ENCODE measurements around the gene ATM.

DNA sequence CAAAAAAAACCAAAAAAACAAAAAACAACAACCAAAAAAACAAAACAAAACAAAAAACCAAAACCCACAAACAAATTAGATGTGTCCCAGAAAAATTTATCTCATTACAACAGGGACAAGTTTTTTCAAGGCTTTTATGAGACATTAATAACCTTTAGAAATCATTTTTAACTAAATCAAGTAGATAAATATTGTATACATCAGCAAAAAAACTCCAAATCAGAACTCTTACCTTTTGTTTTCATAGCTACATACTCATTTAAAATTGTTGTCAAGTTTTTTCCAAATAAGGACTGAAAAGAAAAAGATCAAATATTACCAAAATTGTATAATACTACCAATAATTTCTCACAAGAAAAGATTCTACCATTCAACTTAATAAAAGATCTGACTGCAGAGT, 29.1 kb upstream of the ATM start:
- TF ChIP-seq EP300 (IDR thresholded peaks at IDR 0.05; ENCODE audit: borderline replicate concordance in 1 of 2, control insufficient read depth in 1 of 2, low read depth in 2 of 2, low read length in 2 of 2) (no peak), POLR2A (IDR thresholded peaks at IDR 0.05; ENCODE audit: low read depth, low read length) (no peak), SUZ12 (IDR thresholded peaks at IDR 0.05; ENCODE audit: unreplicated experiment) (no peak), RAD21 (IDR thresholded peaks at IDR 0.05; ENCODE audit: insufficient read depth, low read depth, low read length) (no peak), TAF1 (IDR thresholded peaks at IDR 0.05; ENCODE audit: borderline replicate concordance, low read depth, low read length) (no peak), YBX1 (IDR thresholded peaks at IDR 0.05) (no peak), NBN (IDR thresholded peaks at IDR 0.05) (no peak)
- TF ChIP-seq, protein P1, sequence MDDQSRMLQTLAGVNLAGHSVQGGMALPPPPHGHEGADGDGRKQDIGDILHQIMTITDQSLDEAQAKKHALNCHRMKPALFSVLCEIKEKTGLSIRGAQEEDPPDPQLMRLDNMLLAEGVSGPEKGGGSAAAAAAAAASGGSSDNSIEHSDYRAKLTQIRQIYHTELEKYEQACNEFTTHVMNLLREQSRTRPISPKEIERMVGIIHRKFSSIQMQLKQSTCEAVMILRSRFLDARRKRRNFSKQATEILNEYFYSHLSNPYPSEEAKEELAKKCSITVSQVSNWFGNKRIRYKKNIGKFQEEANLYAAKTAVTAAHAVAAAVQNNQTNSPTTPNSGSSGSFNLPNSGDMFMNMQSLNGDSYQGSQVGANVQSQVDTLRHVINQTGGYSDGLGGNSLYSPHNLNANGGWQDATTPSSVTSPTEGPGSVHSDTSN (IDR thresholded peaks at IDR 0.05; ENCODE audit: insufficient replicate concordance, low read depth, low read length): no peak
- TF ChIP-seq, protein P2, sequence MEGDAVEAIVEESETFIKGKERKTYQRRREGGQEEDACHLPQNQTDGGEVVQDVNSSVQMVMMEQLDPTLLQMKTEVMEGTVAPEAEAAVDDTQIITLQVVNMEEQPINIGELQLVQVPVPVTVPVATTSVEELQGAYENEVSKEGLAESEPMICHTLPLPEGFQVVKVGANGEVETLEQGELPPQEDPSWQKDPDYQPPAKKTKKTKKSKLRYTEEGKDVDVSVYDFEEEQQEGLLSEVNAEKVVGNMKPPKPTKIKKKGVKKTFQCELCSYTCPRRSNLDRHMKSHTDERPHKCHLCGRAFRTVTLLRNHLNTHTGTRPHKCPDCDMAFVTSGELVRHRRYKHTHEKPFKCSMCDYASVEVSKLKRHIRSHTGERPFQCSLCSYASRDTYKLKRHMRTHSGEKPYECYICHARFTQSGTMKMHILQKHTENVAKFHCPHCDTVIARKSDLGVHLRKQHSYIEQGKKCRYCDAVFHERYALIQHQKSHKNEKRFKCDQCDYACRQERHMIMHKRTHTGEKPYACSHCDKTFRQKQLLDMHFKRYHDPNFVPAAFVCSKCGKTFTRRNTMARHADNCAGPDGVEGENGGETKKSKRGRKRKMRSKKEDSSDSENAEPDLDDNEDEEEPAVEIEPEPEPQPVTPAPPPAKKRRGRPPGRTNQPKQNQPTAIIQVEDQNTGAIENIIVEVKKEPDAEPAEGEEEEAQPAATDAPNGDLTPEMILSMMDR (IDR thresholded peaks at IDR 0.05 in 2 of 3, conservative IDR thresholded peaks at IDR 0.05 in 1 of 3; ENCODE audit: control insufficient read depth in 2 of 3, extremely low read depth in 1 of 3, insufficient read depth in 1 of 3, low read depth in 3 of 3, low read length in 3 of 3): no peak
- TF ChIP-seq, protein P3, sequence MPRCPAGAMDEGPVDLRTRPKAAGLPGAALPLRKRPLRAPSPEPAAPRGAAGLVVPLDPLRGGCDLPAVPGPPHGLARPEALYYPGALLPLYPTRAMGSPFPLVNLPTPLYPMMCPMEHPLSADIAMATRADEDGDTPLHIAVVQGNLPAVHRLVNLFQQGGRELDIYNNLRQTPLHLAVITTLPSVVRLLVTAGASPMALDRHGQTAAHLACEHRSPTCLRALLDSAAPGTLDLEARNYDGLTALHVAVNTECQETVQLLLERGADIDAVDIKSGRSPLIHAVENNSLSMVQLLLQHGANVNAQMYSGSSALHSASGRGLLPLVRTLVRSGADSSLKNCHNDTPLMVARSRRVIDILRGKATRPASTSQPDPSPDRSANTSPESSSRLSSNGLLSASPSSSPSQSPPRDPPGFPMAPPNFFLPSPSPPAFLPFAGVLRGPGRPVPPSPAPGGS (IDR thresholded peaks at IDR 0.05; ENCODE audit: borderline replicate concordance, insufficient read depth, low read depth, low read length, poor library complexity, severe bottlenecking): no peak
- TF ChIP-seq, protein P4, sequence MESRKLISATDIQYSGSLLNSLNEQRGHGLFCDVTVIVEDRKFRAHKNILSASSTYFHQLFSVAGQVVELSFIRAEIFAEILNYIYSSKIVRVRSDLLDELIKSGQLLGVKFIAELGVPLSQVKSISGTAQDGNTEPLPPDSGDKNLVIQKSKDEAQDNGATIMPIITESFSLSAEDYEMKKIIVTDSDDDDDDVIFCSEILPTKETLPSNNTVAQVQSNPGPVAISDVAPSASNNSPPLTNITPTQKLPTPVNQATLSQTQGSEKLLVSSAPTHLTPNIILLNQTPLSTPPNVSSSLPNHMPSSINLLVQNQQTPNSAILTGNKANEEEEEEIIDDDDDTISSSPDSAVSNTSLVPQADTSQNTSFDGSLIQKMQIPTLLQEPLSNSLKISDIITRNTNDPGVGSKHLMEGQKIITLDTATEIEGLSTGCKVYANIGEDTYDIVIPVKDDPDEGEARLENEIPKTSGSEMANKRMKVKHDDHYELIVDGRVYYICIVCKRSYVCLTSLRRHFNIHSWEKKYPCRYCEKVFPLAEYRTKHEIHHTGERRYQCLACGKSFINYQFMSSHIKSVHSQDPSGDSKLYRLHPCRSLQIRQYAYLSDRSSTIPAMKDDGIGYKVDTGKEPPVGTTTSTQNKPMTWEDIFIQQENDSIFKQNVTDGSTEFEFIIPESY (IDR thresholded peaks at IDR 0.05): no peak
- TF ChIP-seq, protein P5, sequence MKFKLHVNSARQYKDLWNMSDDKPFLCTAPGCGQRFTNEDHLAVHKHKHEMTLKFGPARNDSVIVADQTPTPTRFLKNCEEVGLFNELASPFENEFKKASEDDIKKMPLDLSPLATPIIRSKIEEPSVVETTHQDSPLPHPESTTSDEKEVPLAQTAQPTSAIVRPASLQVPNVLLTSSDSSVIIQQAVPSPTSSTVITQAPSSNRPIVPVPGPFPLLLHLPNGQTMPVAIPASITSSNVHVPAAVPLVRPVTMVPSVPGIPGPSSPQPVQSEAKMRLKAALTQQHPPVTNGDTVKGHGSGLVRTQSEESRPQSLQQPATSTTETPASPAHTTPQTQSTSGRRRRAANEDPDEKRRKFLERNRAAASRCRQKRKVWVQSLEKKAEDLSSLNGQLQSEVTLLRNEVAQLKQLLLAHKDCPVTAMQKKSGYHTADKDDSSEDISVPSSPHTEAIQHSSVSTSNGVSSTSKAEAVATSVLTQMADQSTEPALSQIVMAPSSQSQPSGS (IDR thresholded peaks at IDR 0.05; ENCODE audit: low read length): no peak

Measured in GM12878 (cell line).